ENCODE results near the gene NAV1.

- no peak for TF ChIP-seq CTCF (IDR thresholded peaks at IDR 0.05)
- TF ChIP-seq POLR2A (IDR thresholded peaks at IDR 0.05): no peak
- TF ChIP-seq EP300 (IDR thresholded peaks at IDR 0.05): no peak
- TF ChIP-seq POLR2AphosphoS5 (IDR thresholded peaks at IDR 0.05): no peak
Measured at GRCh38 chr1:201568265-201568664, 29.3 kb downstream of the NAV1 start.

All from suprapubic skin (tissue), 4 donors.